Suppressor macrophage treated with lipopolysaccharide for 1 hour (primary cell): ENCODE measurements around the gene KCNH2.

Source experiments
- DNase-seq, 3 donors: peaks; one replicate each; pipeline ENCODE4 v3.0.0-alpha.2; 2020 to 2022

Gene KCNH2

DNA sequence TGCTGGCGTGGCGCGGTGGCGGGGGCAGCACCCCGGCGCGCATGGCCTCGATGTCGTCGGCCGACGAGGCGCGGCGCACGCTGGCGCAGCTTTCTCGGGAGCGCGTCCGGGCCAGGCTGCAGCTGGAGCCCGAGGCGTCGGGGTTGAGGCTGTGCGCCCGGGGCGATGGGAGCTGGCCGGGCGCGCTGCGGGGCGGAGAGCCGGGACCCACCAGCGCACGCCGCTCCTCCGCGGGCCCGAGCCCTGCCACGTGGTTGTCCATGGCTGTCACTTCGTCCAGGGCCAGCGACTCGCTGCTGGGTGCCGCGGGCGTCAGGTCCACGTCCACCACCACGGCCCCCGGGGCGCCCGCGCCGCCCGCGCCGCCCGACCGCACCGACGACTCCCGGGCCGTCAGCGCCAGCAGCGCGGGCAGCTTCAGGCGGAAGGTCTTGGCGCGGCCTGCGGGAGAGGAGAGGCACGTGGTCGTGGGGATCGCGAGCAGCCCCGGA is 20.0 kb downstream of the KCNH2 start:
- DNase-seq: no peak

- DNase-seq: no peak
These were observed 20.7 kb downstream of the KCNH2 start for GRCh38 chr7:150957133-150958020.

- DNase-seq: no peak
These were observed 21.6 kb downstream of the KCNH2 start for GRCh38 chr7:150956395-150957132.

GRCh38 chr7:150955519-150956394 is 22.4 kb downstream of the KCNH2 start:
- no peak for DNase-seq

DNA sequence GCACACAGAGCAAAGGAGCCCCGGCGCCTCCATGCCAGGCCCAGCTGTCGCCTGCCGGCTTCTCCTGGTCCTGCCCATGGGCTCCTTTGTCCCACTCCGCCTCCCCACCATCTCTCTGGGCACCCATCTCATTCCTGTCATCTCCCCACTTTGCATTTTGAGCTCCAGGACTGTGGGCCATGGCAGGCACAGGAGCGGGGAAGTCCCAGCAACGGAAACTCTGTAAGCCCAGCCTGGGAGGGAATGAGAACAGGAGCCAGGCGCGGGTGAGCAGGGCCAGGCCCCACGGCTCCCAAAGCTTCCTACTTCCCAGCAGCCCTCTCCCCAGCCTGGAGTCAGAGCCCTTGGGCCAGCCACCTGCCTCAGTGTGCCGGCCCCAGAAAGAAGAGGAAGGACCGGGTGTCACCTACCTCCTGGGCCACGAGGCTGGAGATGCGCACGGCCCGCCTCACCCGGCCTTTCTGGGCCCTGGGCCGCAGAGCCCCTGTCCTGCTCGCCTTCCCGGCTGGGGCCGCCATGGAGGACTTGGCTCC is 23.1 kb downstream of the KCNH2 start:
- no peak for DNase-seq

GRCh38 chr7:150954201-150954985 is 23.7 kb downstream of the KCNH2 start:
- DNase-seq: no peak

- no peak for DNase-seq
These were observed 24.8 kb downstream of the KCNH2 start for GRCh38 chr7:150953061-150953997.

DNA sequence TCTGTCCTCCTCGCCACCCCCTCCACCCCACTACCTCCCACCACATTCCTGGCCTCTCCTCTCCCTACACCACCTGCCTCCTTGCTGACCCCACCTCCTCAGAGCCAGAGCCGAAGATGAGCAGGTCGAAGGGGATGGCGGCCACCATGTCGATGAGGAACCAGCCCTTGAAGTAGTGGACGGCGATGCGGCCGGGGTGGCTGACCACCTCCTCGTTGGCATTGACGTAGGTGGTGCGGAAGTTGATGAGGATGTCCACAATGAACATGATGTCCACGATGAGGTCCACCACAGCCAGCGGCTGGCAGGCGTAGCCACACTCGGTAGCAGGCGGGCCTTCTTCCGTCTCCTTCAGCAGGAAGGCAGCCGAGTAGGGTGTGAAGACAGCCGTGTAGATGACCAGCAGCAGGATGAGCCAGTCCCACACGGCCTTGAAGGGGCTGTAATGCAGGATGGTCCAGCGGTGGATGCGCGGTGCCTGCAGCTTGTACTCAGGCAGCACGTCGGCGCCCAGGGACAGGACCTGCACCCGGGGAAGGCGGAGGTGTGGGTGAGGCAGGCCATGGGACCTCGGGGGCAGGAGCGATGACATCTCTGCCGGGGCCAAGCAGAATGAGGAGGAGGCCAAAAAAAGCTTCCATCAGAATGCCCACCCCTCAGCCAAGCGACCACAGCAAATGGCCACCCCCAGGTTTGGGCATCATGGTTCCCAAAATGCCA is 25.6 kb downstream of the KCNH2 start:
- DNase-seq: no peak

DNA sequence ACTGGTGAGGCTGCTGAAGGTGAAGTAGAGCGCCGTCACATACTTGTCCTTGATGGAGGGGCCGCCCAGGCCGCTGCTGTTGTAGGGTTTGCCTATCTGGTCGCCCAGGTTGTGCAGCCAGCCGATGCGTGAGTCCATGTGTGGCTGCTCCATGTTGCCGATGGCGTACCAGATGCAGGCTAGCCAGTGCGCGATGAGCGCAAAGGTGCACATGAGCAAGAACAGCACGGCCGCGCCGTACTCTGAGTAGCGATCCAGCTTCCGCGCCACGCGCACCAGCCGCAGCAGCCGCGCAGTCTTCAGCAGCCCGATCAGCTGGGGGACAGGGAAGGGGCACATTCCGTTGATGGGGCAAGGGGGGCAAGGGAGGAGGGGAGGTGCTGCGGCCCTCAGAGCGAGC is 26.6 kb downstream of the KCNH2 start:
- no peak for DNase-seq

DNA sequence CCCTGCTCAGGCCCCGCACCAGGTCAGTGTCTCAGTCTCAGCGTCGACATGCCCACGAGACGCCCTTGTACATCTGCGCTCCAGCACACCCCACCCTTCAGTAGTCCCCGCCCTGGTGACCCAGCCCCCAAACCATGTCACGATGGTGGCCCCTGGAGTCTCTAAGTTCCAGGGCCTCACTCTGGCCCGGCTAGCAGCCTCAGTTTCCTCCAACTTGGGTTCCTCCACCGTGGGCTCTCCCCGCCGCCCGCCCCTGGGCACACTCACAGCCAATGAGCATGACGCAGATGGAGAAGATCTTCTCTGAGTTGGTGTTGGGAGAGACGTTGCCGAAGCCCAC is 27.0 kb downstream of the KCNH2 start:
- no peak for DNase-seq

- no peak for DNase-seq
These were observed 27.5 kb downstream of the KCNH2 start for GRCh38 chr7:150950496-150951180.

- no peak for DNase-seq
These were observed 28.1 kb downstream of the KCNH2 start for GRCh38 chr7:150949971-150950491.

GRCh38 chr7:150949564-150949963 is 28.6 kb downstream of the KCNH2 start:
- peak in 1 of 3 donors; percentile 41 for DNase-seq

DNA sequence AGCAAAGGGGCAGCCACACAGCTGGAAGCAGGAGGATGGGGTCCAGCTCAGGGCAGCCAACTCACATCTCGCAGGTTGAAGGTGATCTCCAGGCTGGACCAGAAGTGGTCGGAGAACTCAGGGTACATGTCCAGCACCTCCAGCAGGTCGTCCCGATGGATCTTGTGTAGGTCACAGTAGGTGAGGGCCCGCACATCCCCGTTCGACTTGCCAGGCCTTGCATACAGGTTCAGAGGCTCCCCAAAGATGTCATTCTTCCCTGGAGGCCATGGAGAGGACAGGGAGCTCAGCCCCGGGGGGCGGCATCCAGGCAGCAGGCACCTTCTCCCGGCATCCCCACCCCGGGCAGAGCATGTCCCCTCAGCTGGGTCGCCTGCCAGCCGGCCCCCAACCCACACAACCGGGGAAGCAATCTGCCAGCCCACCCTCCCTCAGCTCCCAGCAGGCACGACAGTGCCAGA is 29.3 kb downstream of the KCNH2 start:
- no peak for DNase-seq

DNA sequence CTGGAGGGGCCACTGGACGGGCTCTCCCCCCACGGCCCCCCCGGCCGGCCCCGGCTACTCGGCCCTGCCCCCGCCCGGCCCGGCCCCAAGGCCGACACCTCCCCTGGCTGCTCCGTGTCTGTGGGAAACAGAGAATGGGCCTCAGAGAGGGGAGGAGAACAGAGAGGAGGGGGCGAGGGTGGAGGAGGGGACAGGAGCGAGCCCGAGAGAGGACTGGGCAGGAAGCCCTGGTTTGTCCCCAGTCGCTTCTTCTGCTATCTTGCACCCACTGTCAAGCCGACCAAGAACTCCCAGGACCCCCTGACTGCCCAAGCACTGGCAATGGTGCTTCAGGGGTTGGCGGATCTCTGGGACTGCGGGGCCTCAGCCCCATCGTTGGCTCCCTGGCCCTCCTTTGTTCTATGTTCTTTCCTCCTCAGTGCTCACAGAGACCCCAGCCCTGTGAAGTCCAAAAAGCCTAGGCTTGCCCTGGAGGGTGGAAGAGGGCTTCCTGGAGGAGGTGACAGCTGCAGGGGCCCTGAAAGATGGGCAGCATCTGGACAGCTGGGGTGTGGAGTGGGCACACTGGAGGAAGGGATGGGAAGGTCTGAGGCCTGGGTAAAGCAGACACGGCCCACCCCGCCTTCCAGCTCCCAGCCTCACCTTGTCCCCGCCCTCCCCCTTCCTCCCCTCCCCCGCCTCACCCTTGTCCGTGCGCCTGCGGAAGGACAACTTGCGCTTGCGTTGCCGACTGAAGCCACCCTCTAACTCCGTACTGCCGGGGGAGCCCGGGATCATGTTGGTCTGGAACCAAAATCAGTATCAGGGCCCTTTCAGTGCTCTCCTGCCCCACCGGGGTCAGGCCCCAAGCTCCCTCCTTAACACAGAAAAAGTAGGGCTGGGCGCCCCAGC is 30.1 kb downstream of the KCNH2 start:
- no peak for DNase-seq

DNA sequence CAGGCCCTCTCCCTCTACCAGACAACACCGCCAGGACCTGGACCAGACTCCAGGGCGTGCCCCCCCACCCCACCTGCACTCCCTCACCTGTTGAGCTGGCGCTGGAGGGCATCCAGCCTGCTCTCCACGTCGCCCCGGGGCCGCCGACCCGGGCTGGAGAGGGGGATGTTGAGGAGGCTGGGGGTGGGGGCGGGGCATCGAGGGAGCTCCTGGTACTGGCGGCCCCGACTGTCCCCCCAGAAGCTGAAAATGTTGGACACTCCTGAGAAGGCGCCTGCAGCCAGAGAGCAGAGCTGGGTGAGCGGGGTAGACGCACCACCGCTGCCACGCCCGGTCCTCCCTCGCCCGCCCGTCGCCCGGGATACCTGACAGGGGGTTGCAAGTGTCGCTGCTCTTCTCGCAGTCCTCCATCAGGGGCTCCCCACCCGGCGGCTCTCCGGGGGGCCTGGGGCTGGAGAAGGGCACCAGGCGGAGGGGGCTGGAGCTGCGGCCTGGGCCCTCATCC is 30.8 kb downstream of the KCNH2 start:
- no peak for DNase-seq

DNA sequence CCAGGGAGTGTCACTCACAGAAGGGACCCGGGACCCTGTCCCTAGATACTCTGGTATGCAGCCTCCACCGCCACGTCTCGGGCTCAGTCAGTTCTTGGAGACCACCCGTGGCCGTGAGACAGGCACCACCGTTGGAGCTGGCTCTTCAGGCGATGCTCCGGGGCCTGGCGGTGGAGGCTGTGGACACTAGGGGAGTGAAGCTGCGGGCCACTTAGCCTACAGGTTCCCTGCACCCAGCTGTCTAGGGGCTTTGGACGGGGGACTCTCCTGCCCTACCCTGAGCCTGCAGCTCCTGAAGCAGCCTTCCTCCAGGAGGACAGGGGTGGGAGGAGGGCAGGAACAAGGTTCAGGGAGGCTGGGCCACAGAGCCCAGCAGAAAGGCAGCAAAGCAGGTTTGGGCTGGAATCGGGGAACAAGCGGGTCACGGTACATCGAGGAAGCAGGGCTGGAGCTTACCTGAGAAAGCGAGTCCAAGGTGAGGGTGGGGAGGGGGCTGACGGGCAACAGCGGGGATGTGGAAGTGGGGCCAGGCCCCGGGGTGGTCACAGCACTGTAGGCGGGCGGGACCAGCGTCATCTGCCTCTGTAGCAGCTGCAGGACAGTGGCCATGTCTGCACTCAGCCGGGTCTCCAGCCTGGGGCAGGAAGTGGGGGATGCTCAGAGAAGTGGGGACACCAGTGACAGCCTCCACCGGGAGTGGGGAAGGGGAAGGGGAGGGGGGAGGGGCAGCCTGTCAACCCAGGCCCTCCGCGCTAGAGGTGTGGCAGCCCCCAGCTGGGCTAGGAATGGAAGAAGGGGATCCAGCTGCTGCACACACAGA is 31.5 kb downstream of the KCNH2 start:
- no peak for DNase-seq
